ENCODE measurements around the gene CDC42BPA.
"Not testable (repeated sequence)": the region's sequence is repeated elsewhere in the genome, so short reads cannot be mapped to it uniquely, and the experiment has no call there.

Gene CDC42BPA

GRCh38 chr1:227190321-227190720 is 128.0 kb downstream of the CDC42BPA start:
- DNase-seq: no peak

GRCh38 chr1:227185291-227185690 is 133.0 kb downstream of the CDC42BPA start:
- no peak for DNase-seq

DNA sequence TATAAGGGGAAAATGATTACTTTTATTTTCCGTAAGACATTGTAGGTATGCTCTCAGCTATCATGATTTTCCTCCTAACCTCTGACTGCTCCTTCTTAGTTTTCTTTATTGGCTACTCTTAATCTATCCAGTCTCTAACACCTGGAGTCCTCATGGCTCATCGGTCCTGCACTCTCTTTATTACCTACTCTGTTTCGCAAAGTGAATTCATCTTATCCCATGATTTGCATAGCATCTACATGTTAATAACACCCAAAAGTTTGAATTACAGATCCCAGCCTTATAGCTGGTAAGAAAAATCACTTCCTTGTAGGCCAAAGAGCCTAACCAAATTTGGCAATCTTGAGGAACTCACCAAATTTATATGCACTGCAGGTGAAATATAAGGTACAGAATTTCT is 136.3 kb downstream of the CDC42BPA start:
- no peak for DNase-seq

- no peak for DNase-seq
Observed at GRCh38 chr1:227175611-227176010, 142.7 kb downstream of the CDC42BPA start.

DNA sequence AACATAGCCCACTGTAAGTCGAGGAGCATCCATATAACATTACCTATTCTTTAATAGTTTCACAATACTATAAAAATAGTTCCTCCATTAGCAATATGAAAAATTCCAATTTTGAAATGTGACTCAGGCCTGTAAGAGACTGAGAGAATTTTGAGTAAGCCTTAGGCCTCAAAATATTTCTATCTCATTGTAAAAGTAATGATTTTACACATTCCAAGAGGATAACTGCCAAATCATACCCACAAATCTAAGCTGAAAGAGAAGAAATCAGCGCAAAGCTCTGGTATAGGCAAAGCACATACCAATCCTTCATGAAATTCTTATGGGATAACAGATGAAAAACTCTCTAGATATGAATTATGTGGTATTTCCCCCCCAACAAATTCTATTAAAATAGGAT is 144.1 kb downstream of the CDC42BPA start:
- DNase-seq: no peak

DNA sequence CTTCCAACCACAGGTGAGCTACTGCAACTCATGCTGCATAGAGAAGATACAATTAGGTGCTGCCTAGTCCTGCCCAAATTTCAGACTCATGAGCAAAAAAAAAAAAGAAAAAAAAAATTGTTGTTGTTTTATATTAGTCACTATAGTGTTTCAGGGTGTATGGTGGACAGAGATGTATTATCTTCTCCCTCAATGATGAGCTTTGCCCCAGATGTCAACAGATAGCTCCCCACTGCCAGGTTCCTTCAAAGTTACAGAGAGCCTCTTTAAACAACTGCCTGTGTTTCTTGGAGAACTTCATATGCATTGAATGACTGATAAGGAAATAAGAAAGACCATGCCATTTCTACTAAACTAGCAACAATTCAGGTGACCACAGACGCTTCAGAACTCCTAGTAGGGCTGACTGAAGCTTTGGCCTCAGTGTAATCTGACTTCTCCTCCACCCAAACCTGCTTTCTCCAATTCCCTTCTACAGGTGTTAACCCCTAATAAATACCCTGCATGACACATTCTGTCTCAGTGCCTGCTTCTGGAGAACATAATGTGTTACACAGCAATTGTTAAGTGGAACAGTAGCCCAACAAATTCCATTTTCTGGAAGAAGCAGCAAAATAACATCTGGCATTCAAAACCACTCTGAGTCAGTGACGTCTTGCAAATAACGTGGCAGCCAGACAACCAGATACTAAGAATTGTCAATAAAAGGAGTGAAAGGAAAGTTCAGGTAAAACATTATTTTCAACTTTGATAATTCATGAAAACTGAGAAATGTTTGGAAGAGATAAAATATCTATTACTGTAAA is 147.7 kb downstream of the CDC42BPA start:
- no peak for DNase-seq

GRCh38 chr1:227169343-227169742 is 148.9 kb downstream of the CDC42BPA start:
- DNase-seq: no peak

- DNase-seq: no peak
Observed at GRCh38 chr1:227167276-227168101, 150.8 kb downstream of the CDC42BPA start.

DNA sequence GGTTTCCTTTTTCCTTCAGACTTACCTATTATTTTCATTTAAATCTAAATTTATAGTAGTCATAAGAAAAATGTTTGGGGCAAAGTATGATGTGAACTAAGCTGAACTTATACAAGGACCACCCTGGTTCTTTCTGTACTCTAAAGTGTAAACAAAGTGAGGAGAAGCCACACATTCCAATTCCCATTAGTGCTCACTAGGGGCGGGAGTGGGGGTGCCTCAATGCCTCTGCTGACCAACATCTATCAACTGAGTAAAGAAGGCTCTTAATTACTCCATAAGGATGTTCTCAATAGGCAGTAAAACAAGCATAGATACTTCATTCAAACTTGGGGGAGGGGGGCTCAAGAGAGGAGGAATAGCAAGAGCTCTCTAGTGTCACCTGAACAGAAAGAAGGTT is 151.7 kb downstream of the CDC42BPA start:
- no peak for DNase-seq

DNA sequence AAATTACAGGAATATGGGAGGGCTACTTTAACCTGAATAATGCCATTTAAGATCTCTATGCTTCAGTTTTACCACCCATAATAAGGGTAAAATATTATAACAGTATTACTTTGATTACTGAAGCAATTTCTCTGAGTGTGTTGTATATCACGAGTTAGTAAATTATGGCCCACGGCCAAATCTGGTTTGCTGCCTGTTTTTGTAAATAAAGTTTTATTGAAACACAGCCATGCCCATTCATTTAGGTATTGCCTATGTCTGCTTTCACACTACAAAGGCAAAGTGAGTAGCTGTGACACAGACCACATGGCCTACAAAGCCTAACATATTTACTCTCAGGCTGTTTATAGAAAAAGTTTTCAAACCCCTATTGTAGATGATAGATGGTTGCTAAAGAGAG is 156.8 kb downstream of the CDC42BPA start:
- no peak for DNase-seq

GRCh38 chr1:227156520-227156919 is 161.8 kb downstream of the CDC42BPA start:
- DNase-seq: no peak

DNA sequence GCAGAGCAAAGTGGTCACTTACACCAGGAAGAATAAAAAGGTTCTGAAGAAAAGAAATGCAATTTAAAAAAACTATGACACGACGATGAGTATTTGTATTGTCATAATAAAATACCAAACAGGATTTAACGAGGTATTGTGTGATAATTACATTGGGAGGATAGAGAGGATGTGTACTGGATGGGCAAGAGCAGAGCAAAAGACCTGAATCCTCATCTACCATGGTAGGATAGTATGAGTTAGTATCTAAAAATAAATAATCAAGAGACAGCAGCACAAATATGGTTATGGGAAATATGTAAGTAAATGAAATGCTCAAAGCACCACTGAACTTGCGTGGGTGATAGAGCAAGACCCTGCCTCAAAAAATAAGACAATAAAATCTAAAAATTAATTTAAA is 162.6 kb downstream of the CDC42BPA start:
- no peak for DNase-seq

DNA sequence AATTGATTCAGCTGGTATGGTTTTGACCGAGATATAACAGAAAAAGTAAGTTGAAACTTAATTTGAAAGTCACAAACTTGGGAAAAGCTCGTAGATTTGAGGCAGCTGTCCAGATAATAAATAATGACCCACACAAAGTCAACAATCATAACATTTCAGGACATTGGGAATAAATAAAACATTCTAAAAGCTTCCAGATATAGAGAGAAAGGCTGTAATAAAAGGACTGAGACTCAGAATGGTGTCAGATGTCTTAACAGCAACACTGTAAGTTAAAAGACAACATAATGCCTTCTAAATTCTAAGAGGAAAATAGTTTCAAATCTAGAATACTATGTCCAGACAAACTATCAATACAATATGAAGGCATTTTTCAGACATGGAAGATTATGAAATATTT is 163.3 kb downstream of the CDC42BPA start:
- no peak for DNase-seq

GRCh38 chr1:227152525-227152924 is 165.8 kb downstream of the CDC42BPA start:
- no peak for DNase-seq

DNA sequence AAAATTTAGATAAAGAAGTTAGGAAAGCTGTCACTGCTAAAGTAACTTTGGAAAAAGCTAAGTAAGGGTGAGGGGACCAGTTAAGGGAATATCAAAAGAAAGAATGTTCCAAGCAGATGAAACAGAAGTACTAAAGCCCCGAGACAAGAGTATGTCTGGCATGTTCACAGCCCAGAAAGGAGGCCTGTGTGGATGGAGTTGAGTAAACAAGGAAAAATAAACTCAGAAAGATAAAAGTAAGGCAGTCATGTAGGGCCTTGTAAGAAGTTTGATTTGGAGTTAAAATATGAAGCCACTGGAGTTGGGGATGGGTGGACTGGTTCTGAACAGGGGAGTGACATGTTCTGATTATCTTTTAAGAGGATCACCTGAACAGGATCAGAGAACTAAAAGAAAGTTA is 177.9 kb downstream of the CDC42BPA start:
- no peak for DNase-seq

GRCh38 chr1:227136210-227136820 is 182.0 kb downstream of the CDC42BPA start:
- no peak for DNase-seq

DNA sequence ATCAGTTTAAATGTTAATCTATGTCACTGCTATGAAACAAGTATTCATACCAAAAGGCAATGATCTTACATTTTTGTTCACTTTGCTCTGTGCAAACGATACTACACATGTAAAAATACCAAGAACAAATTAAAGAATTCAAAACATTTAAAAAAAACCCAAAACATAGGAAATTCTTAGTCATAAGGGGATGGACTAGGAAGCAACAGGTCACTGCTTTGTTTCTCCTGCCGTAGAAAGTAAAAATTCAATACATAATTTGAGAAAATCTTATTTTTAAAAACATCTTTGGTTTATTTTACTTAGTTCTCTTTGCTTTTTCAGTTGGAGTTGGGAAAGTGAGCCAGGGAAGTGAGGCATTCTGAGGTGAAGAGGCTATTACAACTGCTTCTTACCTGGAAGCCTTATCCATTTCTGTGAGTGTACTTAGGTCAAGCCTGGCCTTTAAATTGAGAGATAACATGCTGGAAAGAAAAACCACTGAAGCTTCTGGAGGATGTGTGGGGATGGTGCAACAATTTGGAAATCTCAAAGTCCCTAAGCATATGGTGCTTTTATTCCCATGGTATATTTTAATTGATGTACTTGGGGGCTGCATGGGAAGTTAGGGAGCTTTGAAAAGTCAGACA is 183.5 kb downstream of the CDC42BPA start:
- DNase-seq: no peak

GRCh38 chr1:227132695-227133094 is 185.6 kb downstream of the CDC42BPA start:
- DNase-seq: not testable (repeated sequence)

DNA sequence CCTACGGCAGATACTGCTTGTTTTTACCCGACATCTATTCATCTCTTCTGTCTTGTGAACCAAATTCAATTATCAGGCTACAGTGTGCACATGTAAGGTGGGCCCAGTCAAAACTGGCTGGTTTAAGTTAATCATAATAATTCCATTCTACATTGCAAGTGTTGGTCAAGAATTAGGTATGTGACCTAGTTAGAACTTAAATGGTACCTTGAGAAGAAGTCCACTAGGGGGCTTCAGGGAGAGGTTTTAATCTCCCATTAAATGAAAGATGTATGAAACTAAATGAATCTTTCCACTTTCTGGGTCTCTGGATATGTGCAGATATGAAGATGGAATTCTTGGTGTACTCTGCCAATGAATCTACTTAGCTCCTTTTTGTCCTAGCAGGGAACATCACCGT is 187.1 kb downstream of the CDC42BPA start:
- DNase-seq: no peak

GRCh38 chr1:227127891-227128290 is 190.4 kb downstream of the CDC42BPA start:
- DNase-seq: no peak

DNA sequence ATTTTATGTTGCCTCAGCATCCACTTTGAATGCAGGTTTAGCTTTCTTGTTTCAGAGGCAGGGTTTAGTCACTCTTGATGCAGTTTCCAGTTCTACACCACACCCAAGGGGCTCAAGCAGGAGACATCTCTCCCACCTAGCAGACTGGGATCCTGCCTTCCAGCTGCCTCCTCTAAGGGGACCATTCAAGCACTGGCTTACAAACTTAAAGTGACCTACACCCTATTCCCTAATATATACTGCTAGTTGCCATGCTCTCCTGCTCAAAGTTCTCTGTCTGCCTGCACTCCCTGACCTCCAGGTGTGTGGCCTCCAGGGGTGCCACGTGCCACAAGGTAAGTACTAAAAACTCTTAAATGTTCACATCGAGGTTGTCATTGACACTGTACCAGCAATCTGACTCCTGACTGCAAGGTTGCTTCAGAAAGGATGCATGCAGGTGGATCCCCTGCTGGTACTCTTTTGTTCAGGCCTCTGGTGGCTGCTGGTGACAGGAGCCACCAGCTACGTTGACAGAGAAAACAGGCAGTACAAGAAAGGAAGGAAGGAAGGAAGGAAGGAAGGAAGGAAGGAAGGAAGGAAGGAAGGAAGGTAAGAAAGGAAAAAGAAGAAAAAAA is 192.3 kb downstream of the CDC42BPA start:
- no peak for DNase-seq

- DNase-seq: no peak
Observed at GRCh38 chr1:227124473-227124872, 193.8 kb downstream of the CDC42BPA start.

DNA sequence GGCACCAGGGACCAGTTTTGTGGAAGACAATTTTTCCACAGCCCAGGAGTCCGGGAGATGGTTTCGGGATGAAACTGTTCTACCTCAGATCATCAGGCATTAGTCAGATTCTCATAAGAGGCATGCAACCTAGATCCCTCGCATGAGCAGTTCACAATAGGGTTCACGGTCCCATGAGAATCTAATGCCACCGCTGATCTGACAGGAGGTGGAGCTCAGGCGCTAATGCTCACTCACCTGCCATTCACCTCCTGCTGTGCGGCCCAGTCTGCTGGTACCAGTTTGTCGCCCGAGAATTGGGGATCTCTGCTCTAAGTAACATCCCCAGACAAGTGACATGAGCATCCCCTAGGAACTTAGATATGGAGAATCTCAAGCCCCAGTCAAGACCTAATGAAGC is 197.5 kb downstream of the CDC42BPA start:
- DNase-seq: no peak
